ENCODE measurements around the gene RNF130. TPM values are rescaled to one million over a fixed set of nuclear protein-coding genes. Genes with fewer than 3 reads are reported as not detected.
"Not testable (repeated sequence)": the region's sequence is repeated elsewhere in the genome, so short reads cannot be mapped to it uniquely, and the experiment has no call there.

The RNF130 gene
- polyA plus RNA-seq, 4 donors = 15.9 to 40.2 (median 28.4) TPM

GRCh38 chr5:180001742-180002141 lies 69.8 kb downstream of the RNF130 start:
- WGBS, 3 donors = 79 to 98% (median 93%) methylated on average over 2 of the region's 2 CpGs
- FAIRE-seq = no peak

GRCh38 chr5:180001136-180001535 lies 70.4 kb downstream of the RNF130 start:
- Histone ChIP-seq H3K4me1 (ENCODE audit: control insufficient read depth in 3 of 3, insufficient read depth in 2 of 3, low read depth in 1 of 3, low read length in 2 of 3) (no peaks in the 10 kb centered on the region), H3K27ac (ENCODE audit: low read depth in 1 of 3, low read length in 2 of 3) (no peak overlapping the region), H3K9me3 (ENCODE audit: control insufficient read depth in 2 of 2, insufficient read depth in 1 of 2, low read depth in 1 of 2, low read length in 1 of 2) (peaks cover 0 to 14% of the 10 kb centered on the region in 2 donors), H3K27me3 (ENCODE audit: control insufficient read depth in 3 of 3, insufficient read depth in 3 of 3, low read length in 3 of 3) (no peaks in the 10 kb centered on the region), H3K36me3 (ENCODE audit: control insufficient read depth in 3 of 3, insufficient read depth in 2 of 3, low read depth in 1 of 3, low read length in 3 of 3) (peaks cover 0 to 10% (median 0%) of the 10 kb centered on the region in 3 donors), H3K4me3 (ENCODE audit: low read depth in 1 of 3, low read length in 3 of 3) (no peak overlapping the region)
- FAIRE-seq (no peak), DNase-seq (no peak)

More at GRCh38 chr5:180001742-180002141, 69.8 kb downstream of the RNF130 start:
- Histone ChIP-seq H3K9me3 (ENCODE audit: control insufficient read depth in 2 of 2, insufficient read depth in 1 of 2, low read depth in 1 of 2, low read length in 1 of 2) (peaks cover 0 to 14% of the 10 kb centered on the region in 2 donors), H3K4me3 (ENCODE audit: low read depth in 1 of 3, low read length in 3 of 3) (no peak overlapping the region), H3K27me3 (ENCODE audit: control insufficient read depth in 3 of 3, insufficient read depth in 3 of 3, low read length in 3 of 3) (no peaks in the 10 kb centered on the region), H3K4me1 (ENCODE audit: control insufficient read depth in 3 of 3, insufficient read depth in 2 of 3, low read depth in 1 of 3, low read length in 2 of 3) (no peaks in the 10 kb centered on the region), H3K36me3 (ENCODE audit: control insufficient read depth in 3 of 3, insufficient read depth in 2 of 3, low read depth in 1 of 3, low read length in 3 of 3) (peaks cover 0 to 10% (median 0%) of the 10 kb centered on the region in 3 donors), H3K27ac (ENCODE audit: low read depth in 1 of 3, low read length in 2 of 3) (no peak overlapping the region)
- no peak for DNase-seq

- FAIRE-seq (no peak), DNase-seq (no peak)
- H3K36me3 ChIP-seq (ENCODE audit: control insufficient read depth in 3 of 3, insufficient read depth in 2 of 3, low read depth in 1 of 3, low read length in 3 of 3) = peaks cover 0 to 10% (median 0%) of the 10 kb centered on the region in 3 donors
- no peaks in the 10 kb centered on the region for H3K27me3 ChIP-seq (ENCODE audit: control insufficient read depth in 3 of 3, insufficient read depth in 3 of 3, low read length in 3 of 3)
- no peak overlapping the region for H3K4me3 ChIP-seq (ENCODE audit: low read depth in 1 of 3, low read length in 3 of 3)
- no peaks in the 10 kb centered on the region for H3K4me1 ChIP-seq (ENCODE audit: control insufficient read depth in 3 of 3, insufficient read depth in 2 of 3, low read depth in 1 of 3, low read length in 2 of 3)
- peaks cover 0 to 26% of the 10 kb centered on the region in 2 donors for H3K9me3 ChIP-seq (ENCODE audit: control insufficient read depth in 2 of 2, insufficient read depth in 1 of 2, low read depth in 1 of 2, low read length in 1 of 2)
- WGBS, 3 donors = 84 to 94% (median 93%) methylated on average over 1 of the region's 1 CpG
- no peak overlapping the region for H3K27ac ChIP-seq (ENCODE audit: low read depth in 1 of 3, low read length in 2 of 3)
These were observed 73.1 kb downstream of the RNF130 start for GRCh38 chr5:179998485-179998884.

- Histone ChIP-seq H3K36me3 (ENCODE audit: control insufficient read depth in 3 of 3, insufficient read depth in 2 of 3, low read depth in 1 of 3, low read length in 3 of 3) (no peaks in the 10 kb centered on the region), H3K4me3 (ENCODE audit: low read depth in 1 of 3, low read length in 3 of 3) (no peak overlapping the region), H3K9me3 (ENCODE audit: control insufficient read depth in 2 of 2, insufficient read depth in 1 of 2, low read depth in 1 of 2, low read length in 1 of 2) (peaks cover 0 to 31% of the 10 kb centered on the region in 2 donors), H3K27ac (ENCODE audit: low read depth in 1 of 3, low read length in 2 of 3) (no peak overlapping the region), H3K4me1 (ENCODE audit: control insufficient read depth in 3 of 3, insufficient read depth in 2 of 3, low read depth in 1 of 3, low read length in 2 of 3) (no peaks in the 10 kb centered on the region), H3K27me3 (ENCODE audit: control insufficient read depth in 3 of 3, insufficient read depth in 3 of 3, low read length in 3 of 3) (no peaks in the 10 kb centered on the region)
- no peak for FAIRE-seq
- no peak for DNase-seq
- WGBS, 3 donors = 93 to 98% (median 93%) methylated on average over 3 of the region's 3 CpGs
These were observed 76.8 kb downstream of the RNF130 start for GRCh38 chr5:179994583-179995323.

GRCh38 chr5:179992855-179993254 lies 78.7 kb downstream of the RNF130 start:
- not testable (repeated sequence) for H3K27me3 ChIP-seq (ENCODE audit: control insufficient read depth in 3 of 3, insufficient read depth in 3 of 3, low read length in 3 of 3); H3K4me1 ChIP-seq (ENCODE audit: control insufficient read depth in 3 of 3, insufficient read depth in 2 of 3, low read depth in 1 of 3, low read length in 2 of 3); FAIRE-seq; DNase-seq; H3K4me3 ChIP-seq (ENCODE audit: low read depth in 1 of 3, low read length in 3 of 3); H3K27ac ChIP-seq (ENCODE audit: low read depth in 1 of 3, low read length in 2 of 3); H3K36me3 ChIP-seq (ENCODE audit: control insufficient read depth in 3 of 3, insufficient read depth in 2 of 3, low read depth in 1 of 3, low read length in 3 of 3)
- H3K9me3 ChIP-seq (ENCODE audit: control insufficient read depth in 2 of 2, insufficient read depth in 1 of 2, low read depth in 1 of 2, low read length in 1 of 2) = peaks cover 0 to 27% of the 10 kb centered on the region in 2 donors
- WGBS, 3 donors = 90 to 97% (median 96%) methylated on average over 4 of the region's 4 CpGs

GRCh38 chr5:179991106-179991505 lies 80.5 kb downstream of the RNF130 start:
- DNase-seq (no peak), FAIRE-seq (no peak)
- no peaks in the 10 kb centered on the region for H3K4me1 ChIP-seq (ENCODE audit: control insufficient read depth in 3 of 3, insufficient read depth in 2 of 3, low read depth in 1 of 3, low read length in 2 of 3)
- 84 to 94% (median 87%) methylated on average over 1 of the region's 1 CpG for WGBS, 3 donors
- no peaks in the 10 kb centered on the region for H3K27me3 ChIP-seq (ENCODE audit: control insufficient read depth in 3 of 3, insufficient read depth in 3 of 3, low read length in 3 of 3)
- no peak overlapping the region for H3K27ac ChIP-seq (ENCODE audit: low read depth in 1 of 3, low read length in 2 of 3)
- H3K4me3 ChIP-seq (ENCODE audit: low read depth in 1 of 3, low read length in 3 of 3) = no peak overlapping the region
- no peaks in the 10 kb centered on the region for H3K36me3 ChIP-seq (ENCODE audit: control insufficient read depth in 3 of 3, insufficient read depth in 2 of 3, low read depth in 1 of 3, low read length in 3 of 3)
- peaks cover 0 to 27% of the 10 kb centered on the region in 2 donors for H3K9me3 ChIP-seq (ENCODE audit: control insufficient read depth in 2 of 2, insufficient read depth in 1 of 2, low read depth in 1 of 2, low read length in 1 of 2)

GRCh38 chr5:179990525-179990924 lies 81.0 kb downstream of the RNF130 start:
- not testable (repeated sequence) for H3K27ac ChIP-seq (ENCODE audit: low read depth in 1 of 3, low read length in 2 of 3); H3K4me1 ChIP-seq (ENCODE audit: control insufficient read depth in 3 of 3, insufficient read depth in 2 of 3, low read depth in 1 of 3, low read length in 2 of 3); H3K27me3 ChIP-seq (ENCODE audit: control insufficient read depth in 3 of 3, insufficient read depth in 3 of 3, low read length in 3 of 3); H3K4me3 ChIP-seq (ENCODE audit: low read depth in 1 of 3, low read length in 3 of 3); H3K36me3 ChIP-seq (ENCODE audit: control insufficient read depth in 3 of 3, insufficient read depth in 2 of 3, low read depth in 1 of 3, low read length in 3 of 3); DNase-seq; FAIRE-seq
- 95 to 96% (median 95%) methylated on average over 8 of the region's 8 CpGs for WGBS, 3 donors
- peaks cover 0 to 25% of the 10 kb centered on the region in 2 donors for H3K9me3 ChIP-seq (ENCODE audit: control insufficient read depth in 2 of 2, insufficient read depth in 1 of 2, low read depth in 1 of 2, low read length in 1 of 2)

GRCh38 chr5:179986328-179986727 lies 85.2 kb downstream of the RNF130 start:
- DNase-seq = peak in 1 of 2 donors; percentile 13
- H3K9me3 ChIP-seq (ENCODE audit: control insufficient read depth in 2 of 2, insufficient read depth in 1 of 2, low read depth in 1 of 2, low read length in 1 of 2) = peaks cover 0 to 7% of the 10 kb centered on the region in 2 donors
- FAIRE-seq = no peak
- H3K27ac ChIP-seq (ENCODE audit: low read depth in 1 of 3, low read length in 2 of 3) = no peak overlapping the region
- WGBS, 3 donors = 74 to 81% (median 80%) methylated on average over 6 of the region's 6 CpGs
- no peak overlapping the region for H3K4me3 ChIP-seq (ENCODE audit: low read depth in 1 of 3, low read length in 3 of 3)
- H3K36me3 ChIP-seq (ENCODE audit: control insufficient read depth in 3 of 3, insufficient read depth in 2 of 3, low read depth in 1 of 3, low read length in 3 of 3) = peaks cover 0 to 2% (median 0%) of the 10 kb centered on the region in 3 donors
- H3K27me3 ChIP-seq (ENCODE audit: control insufficient read depth in 3 of 3, insufficient read depth in 3 of 3, low read length in 3 of 3) = no peaks in the 10 kb centered on the region
- H3K4me1 ChIP-seq (ENCODE audit: control insufficient read depth in 3 of 3, insufficient read depth in 2 of 3, low read depth in 1 of 3, low read length in 2 of 3) = no peaks in the 10 kb centered on the region
